Fibroblast of lung (primary cell): Measurements from ENCODE around the gene ZNF546.
"Not testable (repeated sequence)": the region's sequence is repeated elsewhere in the genome, so short reads cannot be mapped to it uniquely, and the experiment has no call there.

Experiments used
- CTCF ChIP-seq, 2 donors: IDR thresholded peaks in 1 of 2; conservative IDR thresholded peaks in 1 of 2; 1 replicate in 1 of 2; 2 replicates in 1 of 2; pipeline ENCODE4 v1.5.1; 2011 to 2012; ENCODE audit warnings: low read length in 2 of 2, control low read depth in 1 of 2, inconsistent platforms in 1 of 2, low read depth in 1 of 2, mild to moderate bottlenecking in 1 of 2
- EZH2 ChIP-seq: IDR thresholded peaks from 2 replicates; pipeline ENCODE4 v1.5.1; 2012; ENCODE audit warnings: low read length, control low read depth, mild to moderate bottlenecking; ENCODE audit errors: missing control alignments

GRCh38 chr19:39959407-39959806, 37.5 kb upstream of the ZNF546 start:
- TF ChIP-seq CTCF (conservative IDR thresholded peaks at IDR 0.05 in 1 of 2, IDR thresholded peaks at IDR 0.05 in 1 of 2; ENCODE audit: low read depth in 1 of 2, low read length in 2 of 2); EZH2: not testable (repeated sequence)
